Tibial nerve (tissue), 4 donors: ENCODE results near the gene ADI1. TPM values are rescaled to one million over a fixed set of nuclear protein-coding genes. Genes with fewer than 3 reads are reported as not detected.

Experiments
- DNase-seq, 2 donors: peaks; one replicate each; pipeline ENCODE4 v3.0.0-alpha.2; 2019; ENCODE audit warnings: low spot score in 2 of 2
- H3K27ac ChIP-seq, 4 donors: fragments of 200-600 bp; sonication (generic) in 3 of 4; one replicate each; pipeline ENCODE4 v1.5.1; 2017 to 2019; ENCODE audit warnings: mild to moderate bottlenecking in 1 of 4
- H3K27me3 ChIP-seq, 2 donors: fragments of 200-600 bp; sonication (generic) in 1 of 2; one replicate each; pipeline versions ENCODE4 v1.5.1 to v1.6.0; 2017 to 2019
- H3K36me3 ChIP-seq, 3 donors: fragments of 200-600 bp; sonication (generic); one replicate each; pipeline ENCODE4 v1.5.1; 2018 to 2019
- H3K4me1 ChIP-seq, 4 donors: fragments of 200-600 bp; sonication (generic) in 3 of 4; one replicate each; pipeline ENCODE4 v1.5.1; 2017 to 2019
- H3K4me3 ChIP-seq, 4 donors: fragments of 200-600 bp; sonication (generic) in 3 of 4; one replicate each; pipeline ENCODE4 v1.5.1; 2017 to 2019; ENCODE audit warnings: mild to moderate bottlenecking in 1 of 4, moderate library complexity in 1 of 4
- H3K9me3 ChIP-seq, 4 donors: fragments of 200-600 bp; sonication (generic) in 3 of 4; one replicate each; pipeline ENCODE4 v1.5.1; 2017 to 2019
- EP300 ChIP-seq, 2 donors: sonication (generic); formaldehyde crosslinking; IDR thresholded peaks; one replicate each; pipeline ENCODE4 v1.6.1; 2017; ENCODE audit warnings: antibody characterized with exemption in 2 of 2, mild to moderate bottlenecking in 1 of 2
- POLR2A ChIP-seq, 2 donors: fragments of 450-650 bp; IDR thresholded peaks; one replicate each; pipeline ENCODE4 v1.6.1; 2017; ENCODE audit warnings: antibody characterized with exemption in 2 of 2, mild to moderate bottlenecking in 2 of 2, moderate library complexity in 2 of 2
- WGBS, 2 donors: methylation state at CpG; one replicate each; pipeline ENCODE4 v1.1.5; 2018; 5-methylcytosine and 5-hydroxymethylcytosine counted together
- total RNA-seq, 4 donors: library from RNA; depleted of rRNA; stranded (reverse); fragments of >200 nt; gene quantifications; one replicate each; pipeline ENCODE4 v1.1.0, GENCODE V29; 2016
- TF ChIP-seq, protein P1 (sequence below), 5 experiments: fragments of 200-600 bp in 3 of 5; fragments of 450-650 bp in 2 of 5; sonication (generic) in 3 of 5; IDR thresholded peaks; one replicate each; pipeline ENCODE4 v1.5.1; 2016 to 2019; ENCODE audit warnings: antibody characterized with exemption in 5 of 5, mild to moderate bottlenecking in 3 of 5, moderate library complexity in 2 of 5

Gene ADI1
- total RNA-seq, 4 donors from 2014 or later: 51.9 to 112 (median 106) TPM

DNA sequence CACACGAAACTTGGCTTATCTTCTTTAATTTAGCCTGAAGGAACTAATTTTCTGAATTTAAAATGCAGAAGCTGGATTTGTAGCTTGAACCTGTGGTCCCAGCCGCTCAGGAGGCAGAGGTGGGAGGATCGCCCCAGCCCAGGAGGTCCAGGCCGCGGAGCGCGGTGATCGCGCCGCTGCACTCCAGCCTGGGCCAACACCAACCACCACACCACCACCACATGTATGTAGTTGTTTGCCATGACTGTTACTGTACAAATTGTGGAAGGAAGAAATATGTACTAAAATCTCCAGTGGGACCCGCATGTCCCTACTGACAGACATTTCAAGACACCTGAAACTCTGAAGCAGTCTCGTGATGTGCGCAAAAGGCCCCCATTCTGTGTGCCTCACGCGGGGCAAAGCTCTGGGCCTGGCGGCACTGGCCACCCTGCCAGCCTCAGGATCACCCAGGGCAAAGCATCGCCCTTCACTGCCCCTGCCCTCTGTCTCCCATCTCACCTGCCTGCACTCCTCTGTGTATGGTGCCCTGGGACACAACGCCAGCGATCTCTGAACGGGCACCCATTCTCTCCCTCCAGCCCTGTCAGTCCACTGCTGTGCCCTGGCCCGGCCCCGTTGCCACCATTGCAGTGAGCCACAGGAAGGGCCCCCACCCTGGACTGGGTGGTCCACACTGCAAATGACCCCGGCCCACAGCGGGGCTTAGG lies 10.1 kb upstream of the ADI1 start:
- H3K9me3 ChIP-seq: no peaks in the 10 kb centered on the region
- H3K27me3 ChIP-seq: no peaks in the 10 kb centered on the region
- no peak for DNase-seq
- TF ChIP-seq POLR2A (IDR thresholded peaks at IDR 0.05) (no peak), EP300 (IDR thresholded peaks at IDR 0.05) (no peak)
- TF ChIP-seq, protein P1, sequence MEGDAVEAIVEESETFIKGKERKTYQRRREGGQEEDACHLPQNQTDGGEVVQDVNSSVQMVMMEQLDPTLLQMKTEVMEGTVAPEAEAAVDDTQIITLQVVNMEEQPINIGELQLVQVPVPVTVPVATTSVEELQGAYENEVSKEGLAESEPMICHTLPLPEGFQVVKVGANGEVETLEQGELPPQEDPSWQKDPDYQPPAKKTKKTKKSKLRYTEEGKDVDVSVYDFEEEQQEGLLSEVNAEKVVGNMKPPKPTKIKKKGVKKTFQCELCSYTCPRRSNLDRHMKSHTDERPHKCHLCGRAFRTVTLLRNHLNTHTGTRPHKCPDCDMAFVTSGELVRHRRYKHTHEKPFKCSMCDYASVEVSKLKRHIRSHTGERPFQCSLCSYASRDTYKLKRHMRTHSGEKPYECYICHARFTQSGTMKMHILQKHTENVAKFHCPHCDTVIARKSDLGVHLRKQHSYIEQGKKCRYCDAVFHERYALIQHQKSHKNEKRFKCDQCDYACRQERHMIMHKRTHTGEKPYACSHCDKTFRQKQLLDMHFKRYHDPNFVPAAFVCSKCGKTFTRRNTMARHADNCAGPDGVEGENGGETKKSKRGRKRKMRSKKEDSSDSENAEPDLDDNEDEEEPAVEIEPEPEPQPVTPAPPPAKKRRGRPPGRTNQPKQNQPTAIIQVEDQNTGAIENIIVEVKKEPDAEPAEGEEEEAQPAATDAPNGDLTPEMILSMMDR (IDR thresholded peaks at IDR 0.05): no peak
- H3K27ac ChIP-seq: no peak overlapping the region
- H3K4me3 ChIP-seq: no peak overlapping the region
- 94 to 96% methylated on average over 18 to 24 of the region's 24 CpGs for WGBS, 2 donors
- H3K4me1 ChIP-seq: peaks cover 0 to 8% (median 4%) of the 10 kb centered on the region in 4 donors
- peaks cover 0 to 40% (median 0%) of the 10 kb centered on the region in 3 donors for H3K36me3 ChIP-seq

DNA sequence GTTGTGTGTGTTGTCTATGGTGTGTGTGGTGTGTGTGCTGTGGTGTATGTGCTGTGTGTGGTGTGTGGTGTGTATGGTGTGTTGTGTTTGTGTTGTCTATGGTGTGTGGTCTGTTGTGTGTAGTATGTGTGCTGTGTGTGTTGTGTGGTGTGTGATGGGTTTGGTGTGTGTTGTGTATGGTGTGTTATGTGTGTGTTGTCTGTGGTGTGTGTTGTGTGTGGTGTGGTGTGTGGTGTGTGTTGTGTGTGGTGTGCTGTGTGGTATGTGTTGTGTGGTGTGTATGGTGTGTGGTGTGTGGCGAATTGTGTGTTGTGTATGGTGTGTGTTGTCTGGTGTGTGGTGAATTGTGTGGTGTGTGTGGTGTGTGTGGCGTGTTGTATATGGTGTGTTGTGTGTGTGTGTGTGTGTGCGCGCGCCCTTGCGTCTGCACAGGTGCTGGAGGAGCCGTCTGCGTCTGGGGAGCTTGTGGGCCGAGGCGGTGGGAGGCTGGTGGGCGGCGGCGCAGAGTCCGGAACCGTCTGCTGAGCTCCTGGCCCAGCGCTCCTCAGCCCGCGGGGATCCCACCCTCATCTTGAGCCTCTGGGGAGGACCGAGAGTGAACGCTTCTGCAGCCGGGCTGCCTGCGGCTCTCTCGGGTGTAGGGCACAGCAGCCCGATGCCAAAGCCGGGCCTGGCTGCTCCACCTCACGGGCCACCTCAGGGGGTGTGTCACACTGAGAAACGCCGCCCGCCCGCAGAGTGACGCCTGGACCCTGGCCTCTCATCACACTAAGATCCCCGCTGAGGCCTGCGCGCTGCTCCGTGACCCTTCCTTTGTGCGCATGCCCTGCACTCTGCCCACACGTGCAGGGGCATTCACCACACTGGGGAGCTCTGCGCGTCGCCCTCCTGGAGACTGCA lies 8.8 kb upstream of the ADI1 start:
- no peak for DNase-seq
- WGBS, 2 donors: 80 to 81% methylated on average over 37 to 40 of the region's 40 CpGs
- Histone ChIP-seq H3K27me3 (no peaks in the 10 kb centered on the region), H3K9me3 (no peaks in the 10 kb centered on the region), H3K36me3 (peaks cover 0 to 29% (median 0%) of the 10 kb centered on the region in 3 donors), H3K4me3 (no peak overlapping the region), H3K27ac (no peak overlapping the region), H3K4me1 (peaks cover 0 to 15% (median 5%) of the 10 kb centered on the region in 4 donors)
- TF ChIP-seq POLR2A (IDR thresholded peaks at IDR 0.05): no peak
- no peak for TF ChIP-seq EP300 (IDR thresholded peaks at IDR 0.05)
- TF ChIP-seq, protein P1 (IDR thresholded peaks at IDR 0.05): no peak

- Histone ChIP-seq H3K4me3 (no peak overlapping the region), H3K9me3 (no peaks in the 10 kb centered on the region), H3K27me3 (no peaks in the 10 kb centered on the region), H3K4me1 (peaks cover 0 to 15% (median 5%) of the 10 kb centered on the region in 4 donors), H3K27ac (no peak overlapping the region), H3K36me3 (peaks cover 0 to 16% (median 0%) of the 10 kb centered on the region in 3 donors)
- no peak for TF ChIP-seq POLR2A (IDR thresholded peaks at IDR 0.05)
- no peak for TF ChIP-seq EP300 (IDR thresholded peaks at IDR 0.05)
- TF ChIP-seq, protein P1 (IDR thresholded peaks at IDR 0.05): no peak
- 85 to 88% methylated on average over 20 to 21 of the region's 22 CpGs for WGBS, 2 donors
- DNase-seq: no peak
Observed at GRCh38 chr2:3526871-3527270, 7.5 kb upstream of the ADI1 start.

DNA sequence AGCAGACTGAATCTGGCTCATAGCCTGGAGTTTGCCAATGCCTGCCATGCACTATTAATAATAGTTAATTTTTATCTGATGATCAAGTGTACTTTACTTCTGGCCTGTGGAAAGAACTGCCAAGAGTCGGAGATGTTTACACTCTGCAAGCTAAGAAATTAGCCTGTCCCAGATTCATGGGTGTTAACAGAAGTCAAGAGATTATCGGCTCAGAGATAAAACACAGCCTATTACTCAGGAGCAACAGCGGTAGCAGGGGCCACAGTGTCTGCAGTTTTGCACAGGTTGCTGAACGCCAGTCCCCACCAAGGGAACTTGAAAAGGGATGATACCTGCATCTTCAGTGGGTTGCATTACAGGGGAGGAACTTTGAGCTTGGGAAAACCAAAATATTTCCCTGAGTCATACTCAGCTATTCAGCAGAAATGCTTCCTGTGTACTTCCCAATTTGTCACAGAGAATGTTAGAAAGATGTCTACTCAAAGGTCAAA lies 4.3 kb upstream of the ADI1 start:
- DNase-seq: no peak
- H3K4me1 ChIP-seq: peaks cover 0 to 33% (median 14%) of the 10 kb centered on the region in 4 donors

More for the DNA sequence above, 4.3 kb upstream of the ADI1 start:
- Histone ChIP-seq H3K27ac (peak overlapping the region in 1 of 4 donors; percentile 16), H3K9me3 (no peaks in the 10 kb centered on the region), H3K27me3 (no peaks in the 10 kb centered on the region), H3K4me3 (no peak overlapping the region), H3K36me3 (no peaks in the 10 kb centered on the region)
- 81 to 84% methylated on average over 4 of the region's 4 CpGs for WGBS, 2 donors
- TF ChIP-seq, protein P1 (IDR thresholded peaks at IDR 0.05): no peak
- TF ChIP-seq POLR2A (IDR thresholded peaks at IDR 0.05) (no peak), EP300 (IDR thresholded peaks at IDR 0.05) (no peak)
